Gastroesophageal sphincter (tissue), 3 donors: Measurements from ENCODE around the gene TEX54.

Experiments
- EP300 ChIP-seq: sonication (generic); formaldehyde crosslinking; IDR thresholded peaks from one replicate; pipeline ENCODE4 v1.6.1; 2017; ENCODE audit warnings: antibody characterized with exemption, mild to moderate bottlenecking
- POLR2A ChIP-seq, 2 donors: fragments of 450-650 bp; IDR thresholded peaks; one replicate each; pipeline ENCODE4 v1.6.1; 2017; ENCODE audit warnings: antibody characterized with exemption in 2 of 2, mild to moderate bottlenecking in 2 of 2, moderate library complexity in 1 of 2
- POLR2AphosphoS5 ChIP-seq: sonication (generic); formaldehyde crosslinking; IDR thresholded peaks from one replicate; pipeline ENCODE4 v1.6.1; 2017; ENCODE audit warnings: antibody characterized with exemption
- TF ChIP-seq, protein P1 (sequence below), 4 experiments: fragments of 200-600 bp in 2 of 4; fragments of 450-650 bp in 2 of 4; sonication (generic) in 1 of 4; IDR thresholded peaks; one replicate each; pipeline ENCODE4 v1.5.1; 2017 to 2019; ENCODE audit warnings: antibody characterized with exemption in 4 of 4, mild to moderate bottlenecking in 2 of 4, moderate library complexity in 2 of 4

DNA sequence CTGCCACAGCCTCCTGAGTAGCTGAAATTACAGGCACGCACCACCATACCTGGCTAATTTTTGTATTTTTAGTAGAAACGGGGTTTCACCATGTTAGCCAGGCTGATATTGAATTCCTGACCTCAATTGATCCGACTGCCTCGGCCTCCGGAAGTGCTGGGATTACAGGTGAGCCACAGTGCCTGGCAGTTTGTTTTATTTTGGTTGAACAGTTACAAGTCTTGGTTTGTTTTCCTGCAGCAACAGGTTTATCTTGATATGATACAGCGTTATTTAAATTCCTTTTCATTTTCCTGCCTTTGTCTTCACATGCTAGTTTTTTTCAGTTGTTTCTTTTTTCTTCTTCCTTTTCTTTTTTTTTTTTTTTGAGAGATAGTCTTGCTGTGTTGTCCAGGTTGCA is 44.1 kb upstream of the TEX54 start:
- TF ChIP-seq POLR2A (IDR thresholded peaks at IDR 0.05) (no peak), POLR2AphosphoS5 (no peak), EP300 (no peak)
- TF ChIP-seq, protein P1, sequence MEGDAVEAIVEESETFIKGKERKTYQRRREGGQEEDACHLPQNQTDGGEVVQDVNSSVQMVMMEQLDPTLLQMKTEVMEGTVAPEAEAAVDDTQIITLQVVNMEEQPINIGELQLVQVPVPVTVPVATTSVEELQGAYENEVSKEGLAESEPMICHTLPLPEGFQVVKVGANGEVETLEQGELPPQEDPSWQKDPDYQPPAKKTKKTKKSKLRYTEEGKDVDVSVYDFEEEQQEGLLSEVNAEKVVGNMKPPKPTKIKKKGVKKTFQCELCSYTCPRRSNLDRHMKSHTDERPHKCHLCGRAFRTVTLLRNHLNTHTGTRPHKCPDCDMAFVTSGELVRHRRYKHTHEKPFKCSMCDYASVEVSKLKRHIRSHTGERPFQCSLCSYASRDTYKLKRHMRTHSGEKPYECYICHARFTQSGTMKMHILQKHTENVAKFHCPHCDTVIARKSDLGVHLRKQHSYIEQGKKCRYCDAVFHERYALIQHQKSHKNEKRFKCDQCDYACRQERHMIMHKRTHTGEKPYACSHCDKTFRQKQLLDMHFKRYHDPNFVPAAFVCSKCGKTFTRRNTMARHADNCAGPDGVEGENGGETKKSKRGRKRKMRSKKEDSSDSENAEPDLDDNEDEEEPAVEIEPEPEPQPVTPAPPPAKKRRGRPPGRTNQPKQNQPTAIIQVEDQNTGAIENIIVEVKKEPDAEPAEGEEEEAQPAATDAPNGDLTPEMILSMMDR (IDR thresholded peaks at IDR 0.05): no peak
